HPDE6-E6E7 (cell line): ENCODE data around the gene STX12.
"Not testable (repeated sequence)": the region's sequence is repeated elsewhere in the genome, so short reads cannot be mapped to it uniquely, and the experiment has no call there.

Source experiments
- DNase-seq: peaks from one replicate; pipeline ENCODE4 v3.0.0; 2011; ENCODE audit warnings: missing footprints; ENCODE audit errors: extremely low spot score

Gene STX12

GRCh38 chr1:27775336-27775735, 2.3 kb downstream of the STX12 start:
- not testable (repeated sequence) for DNase-seq

DNA sequence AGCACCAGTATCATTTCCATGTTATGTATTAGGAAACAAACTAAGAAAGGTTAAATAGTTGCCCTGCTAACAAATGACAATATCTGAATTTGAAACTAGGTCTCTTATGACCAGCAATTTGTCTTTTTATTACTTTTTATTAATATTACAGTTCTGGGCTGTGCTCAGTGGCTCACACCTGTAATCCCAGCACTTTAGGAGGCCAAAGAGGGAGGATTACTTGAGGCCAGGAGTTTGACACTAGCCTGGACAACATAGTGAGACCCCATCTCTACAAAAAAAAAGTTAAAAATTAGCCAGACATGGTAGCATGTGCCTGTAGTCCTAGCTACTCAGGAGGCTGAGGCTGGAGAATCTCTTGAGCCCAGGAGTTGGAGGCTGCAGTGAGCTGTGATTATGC, 3.3 kb downstream of the STX12 start:
- not testable (repeated sequence) for DNase-seq

DNA sequence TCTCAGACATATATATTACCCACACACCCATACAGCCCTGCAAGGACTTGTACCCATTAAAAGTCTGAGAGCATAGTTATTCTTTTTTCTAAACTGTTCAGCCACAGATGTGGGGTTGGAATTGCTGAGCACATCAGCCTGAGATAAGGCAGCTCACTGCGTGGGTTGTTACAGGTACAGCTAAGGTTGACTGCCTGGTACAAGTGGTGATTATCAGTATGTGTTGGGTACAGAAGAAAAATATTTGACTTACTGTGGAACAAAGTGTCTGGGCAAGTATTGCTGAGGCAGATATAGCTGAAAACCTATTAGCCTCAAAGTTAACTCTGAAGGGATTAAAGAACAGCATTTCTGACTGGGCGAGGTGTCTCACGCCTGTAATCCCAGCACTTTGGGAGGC, 5.0 kb downstream of the STX12 start:
- no peak for DNase-seq

DNA sequence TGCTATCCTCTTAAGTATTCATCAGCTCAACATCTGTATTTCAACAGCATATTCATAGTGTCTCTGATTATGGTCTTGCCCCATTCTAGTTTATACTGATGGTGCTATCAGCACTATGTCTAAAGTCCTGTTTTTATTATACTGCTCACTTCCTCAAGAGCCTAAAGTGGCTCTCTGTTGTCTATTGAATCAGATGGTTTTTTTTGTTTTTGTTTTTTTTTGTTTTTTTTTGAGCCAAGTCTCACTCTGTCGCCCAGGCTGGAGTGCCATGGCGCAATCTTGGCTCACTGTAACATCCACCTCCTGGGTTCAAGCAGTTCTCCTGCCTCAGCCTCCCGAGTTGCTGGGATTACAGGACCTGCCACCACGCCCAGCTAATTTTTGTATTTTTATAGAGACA, 6.1 kb downstream of the STX12 start:
- DNase-seq: no peak

GRCh38 chr1:27782950-27783349, 9.9 kb downstream of the STX12 start:
- no peak for DNase-seq

- DNase-seq: no peak
Observed at GRCh38 chr1:27784700-27785099, 11.7 kb downstream of the STX12 start.

- peak; percentile 34 for DNase-seq
Observed at GRCh38 chr1:27785781-27786455, 12.9 kb downstream of the STX12 start.

GRCh38 chr1:27787895-27788294, 14.9 kb downstream of the STX12 start:
- DNase-seq: peak; percentile 8

DNA sequence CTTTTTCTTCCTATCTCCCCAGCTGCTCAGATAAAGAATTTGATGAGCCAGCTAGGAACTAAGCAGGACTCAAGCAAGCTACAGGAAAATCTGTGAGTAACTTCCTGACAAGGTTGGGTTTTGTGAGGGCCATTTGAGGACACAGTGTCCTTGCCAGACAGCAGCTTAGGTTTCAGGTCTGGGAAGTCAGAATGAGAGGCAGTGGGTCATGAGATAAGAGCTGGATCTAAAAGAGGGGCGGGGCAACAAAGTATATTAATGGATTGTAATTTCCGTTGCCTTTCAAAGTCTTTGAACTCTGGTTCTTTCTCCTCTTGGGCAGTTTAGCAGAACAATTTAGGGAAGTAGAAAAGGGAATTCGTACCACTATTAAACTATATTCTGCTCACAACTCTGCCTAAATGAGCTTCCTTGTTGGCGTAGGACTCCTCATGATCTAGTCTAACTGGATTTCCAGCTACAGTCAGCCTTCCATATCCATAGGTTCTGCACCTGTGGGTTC, 16.6 kb downstream of the STX12 start:
- DNase-seq: no peak

DNA sequence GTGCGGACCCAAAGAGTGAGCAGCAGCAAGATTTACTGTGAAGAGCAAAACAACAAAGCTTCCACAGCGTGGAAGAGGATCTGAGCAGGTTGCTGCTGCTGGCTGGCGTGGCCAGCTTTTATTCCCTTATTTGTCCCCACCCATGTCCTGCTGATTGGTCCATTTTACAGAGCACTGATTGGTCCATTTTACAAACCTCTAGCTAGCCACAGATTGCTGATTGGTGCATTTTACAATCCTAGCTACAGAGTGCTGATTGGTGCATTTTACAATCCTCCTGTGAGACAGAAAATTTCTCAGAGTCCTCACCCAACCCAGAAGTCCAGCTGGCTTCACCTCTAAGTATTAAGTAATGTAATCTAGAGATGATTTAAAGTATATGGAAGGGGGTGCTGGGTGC, 17.3 kb downstream of the STX12 start:
- not testable (repeated sequence) for DNase-seq

DNA sequence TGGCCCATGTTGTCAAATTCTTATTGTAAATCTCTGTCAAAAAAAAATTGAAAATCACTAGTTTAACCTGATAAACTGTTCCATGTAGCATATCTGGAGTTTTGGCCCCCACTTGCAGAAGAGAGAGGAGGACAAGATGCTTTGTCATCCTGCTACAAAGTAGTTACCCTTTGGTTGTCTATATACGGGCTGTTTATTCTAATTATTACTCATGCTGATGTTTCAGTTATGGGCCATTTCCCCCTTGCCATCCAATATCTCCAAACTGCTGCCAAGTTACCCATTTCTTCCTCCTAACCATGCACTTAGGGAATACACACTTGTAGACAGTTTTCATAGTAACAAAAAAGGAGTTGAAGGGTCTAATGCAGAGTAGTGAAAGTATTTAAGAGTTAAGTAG, 22.6 kb downstream of the STX12 start:
- no peak for DNase-seq

- DNase-seq: no peak
Observed at GRCh38 chr1:27804791-27805190, 31.8 kb downstream of the STX12 start.

- DNase-seq: no peak
Observed at GRCh38 chr1:27806758-27807157, 33.7 kb downstream of the STX12 start.

- no peak for DNase-seq
Observed at GRCh38 chr1:27807385-27807784, 34.4 kb downstream of the STX12 start.

DNA sequence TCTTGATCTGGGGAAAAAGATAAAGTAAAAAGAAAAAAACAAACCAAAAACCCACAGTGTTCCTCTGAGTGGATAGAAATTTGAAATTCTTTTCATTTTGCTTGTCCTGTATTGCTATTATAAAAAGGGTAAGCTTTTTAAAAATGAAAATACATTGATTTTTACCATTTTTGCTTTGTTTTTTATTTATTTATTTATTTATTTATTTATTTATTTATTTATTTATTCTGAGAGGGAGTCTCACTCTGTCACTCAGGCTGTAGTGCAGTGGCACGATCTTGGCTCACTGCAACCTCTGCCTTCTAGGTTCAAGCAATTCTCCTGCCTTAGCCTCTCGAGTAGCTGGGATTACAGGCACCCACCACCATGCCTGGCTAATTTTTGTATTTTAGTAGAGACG, 35.1 kb downstream of the STX12 start:
- DNase-seq: not testable (repeated sequence)

DNA sequence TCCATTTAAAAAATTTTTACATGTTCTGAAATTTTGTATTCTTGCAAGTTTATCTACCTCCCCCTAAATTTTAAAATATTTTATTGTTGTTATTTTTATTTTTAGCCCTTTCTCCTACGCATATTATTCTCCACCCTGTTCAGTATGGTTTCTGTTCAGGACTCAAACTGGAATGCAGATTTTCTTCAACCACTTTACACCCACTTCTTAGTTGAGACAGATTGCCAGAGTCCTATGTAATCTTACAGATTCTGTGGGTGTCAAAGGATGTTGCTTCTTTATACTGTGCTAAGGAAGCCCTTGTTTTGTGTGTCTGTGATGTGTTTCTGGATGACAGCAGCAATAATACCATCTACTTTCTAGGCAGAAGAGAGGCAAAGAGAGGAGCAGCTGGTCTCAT, 36.9 kb downstream of the STX12 start:
- no peak for DNase-seq

- no peak for DNase-seq
Observed at GRCh38 chr1:27811741-27812500, 38.9 kb downstream of the STX12 start.

DNA sequence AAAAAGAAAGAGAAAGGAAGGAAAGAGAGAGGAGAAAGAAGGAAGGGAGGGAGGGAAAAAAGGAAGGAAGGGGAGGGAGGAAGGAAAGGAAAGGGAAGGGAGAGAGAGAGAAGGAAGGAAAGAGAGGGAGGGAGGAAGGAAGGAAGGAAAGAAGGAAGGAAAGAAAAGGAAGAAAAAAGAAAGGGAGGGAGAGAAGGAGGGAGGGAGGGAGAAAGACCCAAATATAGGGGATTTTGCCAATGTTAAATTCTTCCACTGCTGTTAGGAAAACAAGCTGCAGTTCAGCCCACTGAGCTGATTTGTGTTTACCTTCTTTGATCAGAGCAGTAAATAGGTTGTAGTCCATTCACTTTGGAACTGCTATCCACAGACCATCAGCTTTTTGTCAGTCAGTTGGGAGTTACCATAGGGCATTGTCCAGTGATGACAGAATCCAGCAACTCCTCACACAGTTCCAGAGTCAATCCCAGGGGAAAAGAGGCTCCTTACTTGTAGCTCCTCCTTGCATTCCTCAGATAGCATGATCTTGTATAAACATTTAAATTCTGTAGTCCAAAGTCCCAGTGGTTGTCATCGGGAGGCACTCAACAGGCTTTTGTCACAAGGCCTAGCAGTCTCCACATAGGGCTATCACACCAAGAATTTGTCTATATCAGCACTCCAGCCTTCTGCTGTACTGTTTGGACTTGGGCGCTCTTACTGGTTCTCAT, 44.1 kb downstream of the STX12 start:
- DNase-seq: no peak

- no peak for DNase-seq
Observed at GRCh38 chr1:27821761-27822315, 48.8 kb downstream of the STX12 start.

DNA sequence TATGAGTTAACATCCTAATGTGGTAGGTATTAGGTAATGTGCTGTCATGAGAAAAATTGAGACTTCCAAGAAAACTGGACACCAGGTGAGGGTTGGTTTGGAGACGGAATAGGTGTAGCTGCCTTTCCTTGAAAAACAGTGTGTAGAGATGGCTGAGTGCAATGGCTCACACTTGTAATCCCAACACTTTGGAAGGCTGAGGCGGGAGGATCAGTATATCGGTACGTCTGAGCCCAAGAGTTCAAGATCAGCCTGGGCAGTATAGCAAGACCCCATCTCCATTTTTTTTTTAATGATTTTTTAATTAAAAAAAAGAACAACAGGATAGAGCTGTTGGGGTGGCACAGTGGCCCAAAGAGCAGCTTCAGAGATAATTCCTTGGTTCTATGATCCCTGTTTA, 50.8 kb downstream of the STX12 start:
- DNase-seq: no peak

DNA sequence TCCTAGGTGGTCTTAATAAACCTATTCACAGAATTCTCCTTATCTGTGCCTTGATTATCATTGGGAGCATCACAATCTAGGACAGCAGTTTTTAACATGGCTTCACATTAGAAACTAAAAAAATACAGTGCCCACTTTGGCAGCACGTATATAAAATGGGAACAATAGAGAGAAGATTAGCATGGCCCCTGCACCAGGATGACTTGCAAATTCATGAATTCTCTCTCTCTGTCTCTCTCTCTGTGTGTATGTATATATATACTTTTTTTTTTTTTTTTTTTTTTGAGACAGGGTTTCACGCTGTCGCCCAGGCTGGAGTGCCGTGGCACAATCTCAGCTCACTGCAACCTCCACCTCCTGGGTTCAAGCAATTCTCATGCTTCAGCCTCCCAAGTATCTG, 51.4 kb downstream of the STX12 start:
- no peak for DNase-seq

DNA sequence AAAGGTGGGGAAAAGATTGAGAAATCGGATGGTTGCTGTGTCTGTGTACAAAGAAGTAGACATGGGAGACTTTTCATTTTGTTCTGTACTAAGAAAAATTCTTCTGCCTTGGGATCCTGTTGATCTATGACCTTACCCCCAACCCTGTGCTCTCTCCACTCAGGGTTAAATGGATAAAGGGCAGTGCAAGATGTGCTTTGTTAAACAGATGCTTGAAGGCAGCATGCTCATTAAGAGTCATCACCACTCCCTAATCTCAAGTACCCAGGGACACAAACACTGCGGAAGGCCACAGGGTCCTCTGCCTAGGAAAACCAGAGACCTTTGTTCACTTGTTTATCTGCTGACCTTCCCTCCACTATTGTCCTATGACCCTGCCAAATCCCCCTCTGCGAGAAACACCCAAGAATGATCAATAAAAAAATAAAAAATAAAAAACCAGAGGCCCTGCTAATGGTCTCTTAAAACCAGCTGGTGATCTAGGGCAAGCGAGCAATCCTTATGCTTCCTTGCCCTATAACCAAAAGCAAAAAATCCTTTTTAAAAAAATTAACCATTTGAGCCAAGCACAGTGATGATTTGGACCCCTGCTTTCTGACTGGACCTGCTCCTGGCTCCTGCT, 56.4 kb downstream of the STX12 start:
- not testable (repeated sequence) for DNase-seq
